Neuronal stem cell (in vitro differentiated cells): Measurements from ENCODE around the gene ANO9.

Experiments
- DNase-seq: peaks from one replicate; pipeline ENCODE4 v3.0.0-alpha.2; 2013; ENCODE audit warnings: low spot score
- H2AFZ ChIP-seq: one replicate; pipeline ENCODE4 v1.6.1; 2013; ENCODE audit warnings: mild to moderate bottlenecking, low read length, inconsistent platforms
- H2AK5ac ChIP-seq: 2 replicates; pipeline ENCODE4 v1.6.1; 2013; ENCODE audit warnings: low read depth, mild to moderate bottlenecking, inconsistent platforms, low read length, moderate library complexity, mixed read lengths
- H2BK120ac ChIP-seq: 2 replicates; pipeline ENCODE4 v1.6.1; 2013; ENCODE audit warnings: low read depth, mild to moderate bottlenecking, inconsistent platforms, low read length, moderate library complexity, mixed read lengths
- H2BK12ac ChIP-seq: one replicate; pipeline ENCODE4 v1.6.1; 2013; ENCODE audit warnings: low read length, inconsistent platforms
- H2BK15ac ChIP-seq: 2 replicates; pipeline ENCODE4 v1.6.1; 2013; ENCODE audit warnings: mild to moderate bottlenecking, low read length, inconsistent platforms, mixed read lengths
- H2BK5ac ChIP-seq: one replicate; pipeline ENCODE4 v1.6.1; 2013; ENCODE audit warnings: inconsistent platforms, mild to moderate bottlenecking, low read length, moderate library complexity
- H3K14ac ChIP-seq: one replicate; pipeline ENCODE4 v1.6.1; 2013; ENCODE audit warnings: low read length, inconsistent platforms
- H3K18ac ChIP-seq: 2 replicates; pipeline ENCODE4 v1.6.1; 2013; ENCODE audit warnings: low read length, inconsistent platforms
- H3K23ac ChIP-seq: 2 replicates; pipeline ENCODE4 v1.6.1; 2013; ENCODE audit warnings: low read depth, mild to moderate bottlenecking, mixed read lengths, low read length, inconsistent platforms; ENCODE audit not compliant: poor library complexity
- H3K27ac ChIP-seq: replicated peaks from 3 replicates; pipeline ENCODE4 v1.5.1; 2013; ENCODE audit warnings: low read length, inconsistent platforms
- H3K27me3 ChIP-seq, 3 experiments: 2 replicates each; pipeline ENCODE4 v1.6.1; 2013; ENCODE audit warnings: low read length in 3 of 3, mild to moderate bottlenecking in 2 of 3, inconsistent platforms in 1 of 3, low read depth in 1 of 3, mixed read lengths in 1 of 3, moderate library complexity in 1 of 3; ENCODE audit not compliant: control insufficient read depth in 3 of 3, insufficient read depth in 3 of 3
- H3K36me3 ChIP-seq, 2 donors: replicated peaks in 1 of 2; 2 replicates each; pipeline ENCODE4 v1.6.1; 2013; ENCODE audit warnings: low read length in 2 of 2; ENCODE audit not compliant: control insufficient read depth in 2 of 2, insufficient read depth in 2 of 2
- H3K4ac ChIP-seq: 2 replicates; pipeline ENCODE4 v1.6.1; 2013; ENCODE audit warnings: inconsistent platforms, mild to moderate bottlenecking, low read length, moderate library complexity
- H3K4me1 ChIP-seq, 2 donors: 1 replicate in 1 of 2; 2 replicates in 1 of 2; pipeline ENCODE4 v1.6.1; 2013; ENCODE audit warnings: low read length in 2 of 2, low read depth in 1 of 2; ENCODE audit not compliant: control insufficient read depth in 2 of 2, insufficient read depth in 1 of 2
- H3K4me2 ChIP-seq: one replicate; pipeline ENCODE4 v1.6.1; 2013; ENCODE audit warnings: mild to moderate bottlenecking, low read length, inconsistent platforms; ENCODE audit not compliant: insufficient read depth, poor library complexity, severe bottlenecking
- H3K4me3 ChIP-seq, 2 donors: 2 replicates each; pipeline ENCODE4 v1.5.1; 2013; ENCODE audit warnings: low read length in 2 of 2, mild to moderate bottlenecking in 2 of 2, inconsistent platforms in 1 of 2, moderate library complexity in 1 of 2
- H3K79me1 ChIP-seq: one replicate; pipeline ENCODE4 v1.6.1; 2013; ENCODE audit warnings: low read depth, mild to moderate bottlenecking, inconsistent platforms, low read length, moderate library complexity
- H3K9ac ChIP-seq: one replicate; pipeline ENCODE4 v1.6.1; 2013; ENCODE audit warnings: mild to moderate bottlenecking, low read depth, low read length, inconsistent platforms; ENCODE audit not compliant: poor library complexity
- H3K9me3 ChIP-seq, 2 donors: replicated peaks in 1 of 2; 2 replicates each; pipeline versions ENCODE3 to v1.6.1; 2013; ENCODE audit warnings: low read length in 2 of 2, mild to moderate bottlenecking in 2 of 2, inconsistent platforms in 1 of 2, low read depth in 1 of 2, mixed read lengths in 1 of 2, moderate library complexity in 1 of 2; ENCODE audit not compliant: control insufficient read depth in 2 of 2, insufficient read depth in 1 of 2
- H4K8ac ChIP-seq: one replicate; pipeline ENCODE4 v1.6.1; 2013; ENCODE audit warnings: low read depth, mild to moderate bottlenecking, inconsistent platforms, low read length, moderate library complexity
- H4K91ac ChIP-seq: one replicate; pipeline ENCODE4 v1.6.1; 2013; ENCODE audit warnings: low read length, low read depth, mild to moderate bottlenecking, inconsistent platforms; ENCODE audit not compliant: poor library complexity
- WGBS, 2 donors: extraction: QIAGEN DNeasy Blood & Tissue Kit; methylation state at CpG; one replicate each; pipeline ENCODE4 v1.1.7; 2013; ENCODE audit warnings: missing lambda C conversion rate in 2 of 2, mixed read lengths in 1 of 2; ENCODE audit not compliant: insufficient read length in 2 of 2, insufficient replicate concordance in 1 of 2; ENCODE audit errors: extremely low coverage in 2 of 2; 5-methylcytosine and 5-hydroxymethylcytosine counted together

Gene ANO9

GRCh38 chr11:449889-450808, 8.3 kb upstream of the ANO9 start, which contains the start of gene PTDSS2:
PTDSS2 (plus strand) TSS chr11:450279; CDS start chr11:450456, 177 bp downstream.
- Histone ChIP-seq H3K4ac (no peak within 1 kb of the TSS), H2AK5ac (peak within 1 kb of the TSS; percentile 34), H3K4me2 (peak within 1 kb of the TSS; percentile 92), H3K9ac (peak within 1 kb of the TSS; percentile 92), H3K36me3 (peaks cover 10 to 36% of the 10 kb centered on the region in 2 donors), H2BK15ac (no peak within 1 kb of the TSS), H3K14ac (peak within 1 kb of the TSS; percentile 82), H2BK5ac (peak within 1 kb of the TSS; percentile 85), H2AFZ (peak within 1 kb of the TSS; percentile 80), H2BK120ac (peak within 1 kb of the TSS; percentile 29), H4K91ac (no peak within 1 kb of the TSS), H4K8ac (no peak within 1 kb of the TSS), H3K4me3 (peak within 1 kb of the TSS; percentile 65 to 99), H2BK12ac (no peak within 1 kb of the TSS), H3K27ac (peak within 1 kb of the TSS; percentile 57), H3K18ac (peak within 1 kb of the TSS; percentile 95), H3K27me3 (no peaks in the 10 kb centered on the region), H3K4me1 (peaks cover 12 to 14% of the 10 kb centered on the region in 2 donors), H3K79me1 (peaks cover 28% of the 10 kb centered on the region), H3K9me3 (no peaks in the 10 kb centered on the region), H3K23ac (peak within 1 kb of the TSS; percentile 99)
- DNase-seq = peak; percentile 93
- WGBS, 2 donors = no CpG with 5 or more reads among the region's 108 CpGs

- H2AFZ ChIP-seq = peak overlapping the region; percentile 93
- peaks cover 6 to 18% of the 10 kb centered on the region in 2 donors for H3K36me3 ChIP-seq
- peak overlapping the region; percentile 81 for H3K23ac ChIP-seq
- peak; percentile 92 for DNase-seq
- peak overlapping the region; percentile 89 for H3K4me2 ChIP-seq
- H2BK120ac ChIP-seq = no peak overlapping the region
- H2BK5ac ChIP-seq = no peak overlapping the region
- no peak overlapping the region for H3K4ac ChIP-seq
- no peak overlapping the region for H2BK15ac ChIP-seq
- peak overlapping the region; percentile 84 for H3K14ac ChIP-seq
- H3K27ac ChIP-seq = peak overlapping the region; percentile 87
- WGBS, 2 donors = no CpG with 5 or more reads among the region's 55 CpGs
- H3K4me3 ChIP-seq = peak overlapping the region; percentile 68 to 86
- peak overlapping the region; percentile 93 for H3K9ac ChIP-seq
- peaks cover 12 to 19% of the 10 kb centered on the region in 2 donors for H3K4me1 ChIP-seq
- peak overlapping the region; percentile 28 for H2AK5ac ChIP-seq
- no peak overlapping the region for H4K8ac ChIP-seq
- no peak overlapping the region for H4K91ac ChIP-seq
- H2BK12ac ChIP-seq = peak overlapping the region; percentile 82
- no peaks in the 10 kb centered on the region for H3K9me3 ChIP-seq
- H3K27me3 ChIP-seq = peaks cover 0 to 4% (median 0%) of the 10 kb centered on the region in 3 experiments
- peak overlapping the region; percentile 97 for H3K18ac ChIP-seq
- H3K79me1 ChIP-seq = peaks cover 22% of the 10 kb centered on the region
Measured at GRCh38 chr11:447923-448731, 6.3 kb upstream of the ANO9 start.

GRCh38 chr11:446891-447290, 5.1 kb upstream of the ANO9 start:
- no CpG with 5 or more reads among the region's 7 CpGs for WGBS, 2 donors
- Histone ChIP-seq H3K14ac (no peak overlapping the region), H3K4me3 (no peak overlapping the region), H3K4ac (no peak overlapping the region), H3K79me1 (peaks cover 16% of the 10 kb centered on the region), H3K18ac (peak overlapping the region; percentile 5), H3K36me3 (peaks cover under 1 to 6% of the 10 kb centered on the region in 2 donors), H4K8ac (no peak overlapping the region), H3K27me3 (peaks cover 0 to 12% (median 0%) of the 10 kb centered on the region in 3 experiments), H2BK5ac (no peak overlapping the region), H4K91ac (no peak overlapping the region), H2AFZ (peak overlapping the region; percentile 10), H3K9ac (no peak overlapping the region), H3K23ac (no peak overlapping the region), H3K9me3 (no peaks in the 10 kb centered on the region), H2BK12ac (no peak overlapping the region), H2BK120ac (no peak overlapping the region), H2AK5ac (peak overlapping the region; percentile 93), H3K4me2 (no peak overlapping the region), H3K27ac (no peak overlapping the region), H2BK15ac (peak overlapping the region; percentile 69), H3K4me1 (peaks cover 14 to 22% of the 10 kb centered on the region in 2 donors)
- no peak for DNase-seq
